ENCODE measurements around the gene MTX2.

MTX2 gene

DNA sequence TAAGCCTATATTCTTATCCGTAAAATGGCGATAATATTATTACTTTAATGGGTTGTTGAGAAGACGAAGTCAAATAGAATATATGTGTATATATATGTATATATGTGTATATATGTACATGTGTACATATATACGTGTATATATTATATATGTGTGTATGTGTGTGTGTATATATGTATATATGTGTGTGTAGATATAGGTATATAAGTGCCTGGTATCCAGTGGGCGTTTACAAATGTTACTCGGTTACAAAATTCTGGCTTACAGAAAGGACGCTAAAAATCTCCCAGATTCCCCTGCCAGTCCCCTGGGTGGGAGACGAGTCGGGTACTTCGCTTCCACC lies 295 bp upstream of the MTX2 start:
- TF ChIP-seq LEF1 (IDR thresholded peaks at IDR 0.05; ENCODE audit: borderline replicate concordance) (no peak), TARDBP (IDR thresholded peaks at IDR 0.05) (no peak), CTBP1 (IDR thresholded peaks at IDR 0.05; ENCODE audit: borderline replicate concordance) (no peak), NFRKB (IDR thresholded peaks at IDR 0.05) (no peak), BHLHE40 (IDR thresholded peaks at IDR 0.05; ENCODE audit: borderline replicate concordance) (no peak), ARNT (IDR thresholded peaks at IDR 0.05) (no peak), FOXK2 (IDR thresholded peaks at IDR 0.05) (no peak), HDGF (IDR thresholded peaks at IDR 0.05; ENCODE audit: borderline replicate concordance) (no peak), ZNF384 (IDR thresholded peaks at IDR 0.05) (no peak), ELF4 (IDR thresholded peaks at IDR 0.05) (no peak), FOXM1 (IDR thresholded peaks at IDR 0.05; ENCODE audit: borderline replicate concordance) (no peak), L3MBTL2 (conservative IDR thresholded peaks at IDR 0.05) (no peak), SP1 (IDR thresholded peaks at IDR 0.05) (no peak), SUZ12 (IDR thresholded peaks at IDR 0.05) (no peak), FOXA1 (IDR thresholded peaks at IDR 0.05) (no peak)
- TF ChIP-seq, protein P1, sequence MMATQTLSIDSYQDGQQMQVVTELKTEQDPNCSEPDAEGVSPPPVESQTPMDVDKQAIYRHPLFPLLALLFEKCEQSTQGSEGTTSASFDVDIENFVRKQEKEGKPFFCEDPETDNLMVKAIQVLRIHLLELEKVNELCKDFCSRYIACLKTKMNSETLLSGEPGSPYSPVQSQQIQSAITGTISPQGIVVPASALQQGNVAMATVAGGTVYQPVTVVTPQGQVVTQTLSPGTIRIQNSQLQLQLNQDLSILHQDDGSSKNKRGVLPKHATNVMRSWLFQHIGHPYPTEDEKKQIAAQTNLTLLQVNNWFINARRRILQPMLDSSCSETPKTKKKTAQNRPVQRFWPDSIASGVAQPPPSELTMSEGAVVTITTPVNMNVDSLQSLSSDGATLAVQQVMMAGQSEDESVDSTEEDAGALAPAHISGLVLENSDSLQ (IDR thresholded peaks at IDR 0.05) = no peak
- DNase-seq (ENCODE audit: extremely low spot score) = no peak
- ChIA-PET CTCF (interaction anchor here (1.3 kb wide), 1 partner anchor 129 kb away, joined by 5 read pairs; no protein-coding TSS in a partner anchor), POLR2A (interaction anchor here (0.6 to 1.8 kb wide), 17 partner anchors 8 to 182 kb away, joined by 3 to 6 read pairs (median 3); no protein-coding TSS in a partner anchor)

DNA sequence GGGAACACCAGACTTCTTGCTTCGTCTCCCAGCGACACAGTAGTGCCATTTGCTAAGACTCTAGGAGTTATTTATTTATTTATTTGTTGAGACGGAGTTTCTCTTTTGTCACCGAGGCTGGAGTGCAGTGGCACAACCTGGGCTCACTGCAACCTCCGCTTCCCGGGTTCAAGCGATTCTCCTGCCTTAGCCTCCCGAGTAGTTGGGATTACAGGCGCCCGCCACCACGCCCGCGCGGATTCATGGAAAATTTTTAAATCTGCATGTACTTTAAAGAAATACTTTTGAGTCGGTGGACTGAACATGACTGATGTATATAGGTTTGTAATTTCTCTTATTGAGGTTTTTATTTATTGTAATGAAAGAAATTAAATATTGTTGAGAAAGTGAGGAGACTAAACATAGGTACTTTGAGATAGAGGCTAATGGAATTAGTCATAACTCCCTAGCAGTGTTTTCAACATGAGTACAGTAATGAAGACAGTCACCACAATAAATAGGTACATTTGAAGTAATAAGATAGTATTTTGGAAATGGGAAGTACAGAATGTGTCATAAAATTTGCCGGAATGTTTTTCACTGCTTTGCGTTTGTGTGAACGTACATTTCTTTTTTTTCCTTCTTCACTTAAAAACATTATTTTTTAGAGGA lies 983 bp downstream of the MTX2 start:
- ChIA-PET POLR2A (interaction anchor here (1.3 kb wide), 1 partner anchor 105 kb away, joined by 5 read pairs; no protein-coding TSS in a partner anchor), CTCF (no interaction called here)
- TF ChIP-seq SUZ12 (IDR thresholded peaks at IDR 0.05) (no peak), L3MBTL2 (conservative IDR thresholded peaks at IDR 0.05) (no peak), NFRKB (IDR thresholded peaks at IDR 0.05) (no peak), ARNT (IDR thresholded peaks at IDR 0.05) (no peak), ELF4 (IDR thresholded peaks at IDR 0.05) (no peak), SP1 (IDR thresholded peaks at IDR 0.05) (no peak), FOXA1 (IDR thresholded peaks at IDR 0.05) (no peak), CTBP1 (IDR thresholded peaks at IDR 0.05; ENCODE audit: borderline replicate concordance) (no peak), FOXK2 (IDR thresholded peaks at IDR 0.05) (no peak), LEF1 (IDR thresholded peaks at IDR 0.05; ENCODE audit: borderline replicate concordance) (no peak), FOXM1 (IDR thresholded peaks at IDR 0.05; ENCODE audit: borderline replicate concordance) (no peak), BHLHE40 (IDR thresholded peaks at IDR 0.05; ENCODE audit: borderline replicate concordance) (no peak), HDGF (IDR thresholded peaks at IDR 0.05; ENCODE audit: borderline replicate concordance) (no peak), TARDBP (IDR thresholded peaks at IDR 0.05) (no peak), ZNF384 (IDR thresholded peaks at IDR 0.05) (no peak)
- TF ChIP-seq, protein P1 (IDR thresholded peaks at IDR 0.05) = no peak
- DNase-seq (ENCODE audit: extremely low spot score) = no peak

DNA sequence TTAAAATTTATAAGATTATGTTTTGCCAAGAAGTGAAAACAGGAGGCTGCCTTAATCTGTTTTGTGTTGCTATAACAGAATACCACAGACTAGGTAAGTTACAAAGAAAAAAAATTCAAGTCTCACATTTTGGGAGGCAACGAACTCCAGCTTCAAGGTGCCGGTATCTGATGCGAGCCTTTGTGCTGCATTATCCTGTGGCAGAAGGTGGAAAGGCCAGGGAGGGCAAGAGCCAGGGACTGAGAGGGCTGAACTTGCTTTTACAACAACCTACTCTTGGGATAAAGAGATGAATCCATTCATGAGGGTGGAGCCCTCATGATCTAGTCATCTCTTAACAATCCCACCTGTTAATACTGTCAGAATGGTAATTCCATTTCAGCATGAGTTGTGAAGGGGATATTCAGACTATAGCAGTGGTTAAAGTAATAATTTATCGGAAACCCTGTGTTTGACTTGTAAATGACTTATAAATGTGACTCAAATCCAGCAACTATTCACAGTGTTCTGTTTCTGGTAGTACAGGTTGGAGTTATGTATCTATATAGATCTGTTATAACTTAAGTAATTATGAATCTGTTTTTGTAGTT lies 3.7 kb downstream of the MTX2 start:
- ChIA-PET CTCF (no interaction called here), POLR2A (no interaction called here)
- DNase-seq (ENCODE audit: extremely low spot score) = no peak
- TF ChIP-seq SUZ12 (IDR thresholded peaks at IDR 0.05) (no peak), ELF4 (IDR thresholded peaks at IDR 0.05) (no peak), NFRKB (IDR thresholded peaks at IDR 0.05) (no peak), FOXM1 (IDR thresholded peaks at IDR 0.05; ENCODE audit: borderline replicate concordance) (no peak), L3MBTL2 (conservative IDR thresholded peaks at IDR 0.05) (no peak), FOXK2 (IDR thresholded peaks at IDR 0.05) (no peak), SP1 (IDR thresholded peaks at IDR 0.05) (no peak), TARDBP (IDR thresholded peaks at IDR 0.05) (no peak), LEF1 (IDR thresholded peaks at IDR 0.05; ENCODE audit: borderline replicate concordance) (no peak), CTBP1 (IDR thresholded peaks at IDR 0.05; ENCODE audit: borderline replicate concordance) (no peak), BHLHE40 (IDR thresholded peaks at IDR 0.05; ENCODE audit: borderline replicate concordance) (no peak), FOXA1 (IDR thresholded peaks at IDR 0.05) (no peak), ARNT (IDR thresholded peaks at IDR 0.05) (no peak), HDGF (IDR thresholded peaks at IDR 0.05; ENCODE audit: borderline replicate concordance) (no peak), ZNF384 (IDR thresholded peaks at IDR 0.05) (no peak)
- TF ChIP-seq, protein P1 (IDR thresholded peaks at IDR 0.05) = no peak

DNA sequence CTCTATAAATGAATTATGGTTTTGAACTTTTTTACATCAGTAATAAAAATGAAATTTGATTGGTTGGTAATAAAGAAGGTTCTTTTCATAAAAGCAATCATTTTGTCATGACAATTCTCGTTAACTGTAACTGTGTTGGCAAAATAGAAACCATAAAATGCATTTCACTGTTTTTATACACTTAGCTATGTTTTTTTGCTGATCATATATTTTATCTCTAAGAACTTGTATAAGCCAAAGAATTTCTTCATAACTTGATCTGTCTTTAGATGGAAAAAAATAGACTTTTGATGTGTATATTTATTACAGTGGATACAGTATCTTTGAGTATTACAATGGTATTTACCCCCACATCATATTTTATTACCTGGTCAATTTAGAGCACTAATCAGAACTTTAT lies 9.7 kb downstream of the MTX2 start:
- no peak for DNase-seq (ENCODE audit: extremely low spot score)
- CTCF ChIA-PET = no interaction called here
- no peak for TF ChIP-seq HDGF (IDR thresholded peaks at IDR 0.05; ENCODE audit: borderline replicate concordance)
- TF ChIP-seq, protein P1 (IDR thresholded peaks at IDR 0.05) = 0 out of 2 replicates have a peak, but pooled peaks have one; percentile 16
- POLR2A ChIA-PET = interaction anchor here (0.8 kb wide), 1 partner anchor 10 kb away, joined by 3 read pairs; the partner anchor contains the start of gene MTX2

DNA sequence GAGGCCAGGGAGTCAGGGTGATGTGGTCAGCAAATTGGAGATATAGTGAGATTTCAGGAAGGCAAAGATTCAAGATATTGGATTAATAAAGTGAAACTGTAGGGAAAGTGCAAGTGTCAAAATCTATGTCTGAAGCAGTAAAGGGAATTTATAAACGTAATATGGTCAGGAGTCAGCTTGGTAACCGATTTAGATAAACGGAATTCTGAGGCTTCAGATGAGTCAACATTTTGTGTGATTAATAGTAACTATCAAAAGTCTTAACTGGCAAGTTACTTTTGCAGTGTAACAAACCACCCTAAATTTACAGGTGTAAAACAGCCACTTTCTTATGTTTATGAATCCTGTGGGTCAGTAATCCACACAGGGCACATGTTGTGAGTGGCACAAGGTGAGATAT lies 10.9 kb downstream of the MTX2 start:
- TF ChIP-seq SP1 (IDR thresholded peaks at IDR 0.05) (no peak), LEF1 (IDR thresholded peaks at IDR 0.05; ENCODE audit: borderline replicate concordance) (no peak), ARNT (IDR thresholded peaks at IDR 0.05) (no peak), ELF4 (IDR thresholded peaks at IDR 0.05) (no peak), BHLHE40 (IDR thresholded peaks at IDR 0.05; ENCODE audit: borderline replicate concordance) (no peak), NFRKB (IDR thresholded peaks at IDR 0.05) (no peak)
- POLR2A ChIA-PET = interaction anchor here (0.8 kb wide), 1 partner anchor 11 kb away, joined by 3 read pairs; the partner anchor contains the start of gene MTX2
- CTCF ChIA-PET = no interaction called here
- DNase-seq (ENCODE audit: extremely low spot score) = no peak
